Measurements from ENCODE around the gene COL18A1. TPM values are rescaled to one million over a fixed set of nuclear protein-coding genes. Genes with fewer than 3 reads are reported as not detected.

Gene COL18A1
- total and polyA plus RNA-seq, 2 donors (not counting 1 experiment from before 2014, with no cell fraction given): 15.6 to 24.7 TPM

- no peak overlapping the region for H3K4me2 ChIP-seq (replicated peaks; ENCODE audit: low read depth, low read length, poor library complexity, severe bottlenecking)
- H3K36me3 ChIP-seq (replicated peaks in 1 of 2; ENCODE audit: control extremely low read depth in 1 of 2, control insufficient read depth in 1 of 2, extremely low read depth in 1 of 2, insufficient read depth in 2 of 2, low read length in 1 of 2): no peaks in the 10 kb centered on the region
- DNase-seq (no peak), ATAC-seq (ENCODE audit: low read depth) (no peak)
- H3K27ac ChIP-seq (ENCODE audit: low read length in 2 of 2): no peak overlapping the region
- no peak overlapping the region for H3K4me3 ChIP-seq (ENCODE audit: control extremely low read depth in 1 of 5, extremely low read depth in 1 of 5, insufficient read depth in 1 of 5, low read depth in 2 of 5, low read length in 4 of 5)
- ChIA-PET POLR2A (no interaction called here), CTCF (interaction anchor here (1.1 kb wide), 1 partner anchor 9 kb away, joined by 3 read pairs; no protein-coding TSS in a partner anchor)
- H3K79me2 ChIP-seq (ENCODE audit: control insufficient read depth, insufficient read depth, low read length): no peaks in the 10 kb centered on the region
- H2AFZ ChIP-seq (ENCODE audit: insufficient read depth, low read depth, low read length, poor library complexity, severe bottlenecking): no peak overlapping the region
- peaks cover 0 to 17% (median 0%) of the 10 kb centered on the region in 4 experiments for H3K27me3 ChIP-seq (replicated peaks in 1 of 4; ENCODE audit: control extremely low read depth in 1 of 4, control insufficient read depth in 3 of 4, insufficient read depth in 4 of 4, low read length in 3 of 4)
- H3K9ac ChIP-seq (ENCODE audit: low read length): no peak overlapping the region
- TF ChIP-seq, protein P1, sequence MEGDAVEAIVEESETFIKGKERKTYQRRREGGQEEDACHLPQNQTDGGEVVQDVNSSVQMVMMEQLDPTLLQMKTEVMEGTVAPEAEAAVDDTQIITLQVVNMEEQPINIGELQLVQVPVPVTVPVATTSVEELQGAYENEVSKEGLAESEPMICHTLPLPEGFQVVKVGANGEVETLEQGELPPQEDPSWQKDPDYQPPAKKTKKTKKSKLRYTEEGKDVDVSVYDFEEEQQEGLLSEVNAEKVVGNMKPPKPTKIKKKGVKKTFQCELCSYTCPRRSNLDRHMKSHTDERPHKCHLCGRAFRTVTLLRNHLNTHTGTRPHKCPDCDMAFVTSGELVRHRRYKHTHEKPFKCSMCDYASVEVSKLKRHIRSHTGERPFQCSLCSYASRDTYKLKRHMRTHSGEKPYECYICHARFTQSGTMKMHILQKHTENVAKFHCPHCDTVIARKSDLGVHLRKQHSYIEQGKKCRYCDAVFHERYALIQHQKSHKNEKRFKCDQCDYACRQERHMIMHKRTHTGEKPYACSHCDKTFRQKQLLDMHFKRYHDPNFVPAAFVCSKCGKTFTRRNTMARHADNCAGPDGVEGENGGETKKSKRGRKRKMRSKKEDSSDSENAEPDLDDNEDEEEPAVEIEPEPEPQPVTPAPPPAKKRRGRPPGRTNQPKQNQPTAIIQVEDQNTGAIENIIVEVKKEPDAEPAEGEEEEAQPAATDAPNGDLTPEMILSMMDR (IDR thresholded peaks at IDR 0.05): no peak
- TF ChIP-seq EZH2 (IDR thresholded peaks at IDR 0.05; ENCODE audit: borderline replicate concordance, insufficient read depth, low read depth, low read length, poor library complexity, severe bottlenecking): no peak
- intact Hi-C loops (cut with micrococcal nuclease): no loop called here
- H3K27ac Mint-ChIP-seq: no peak overlapping the region
- H4K20me1 ChIP-seq (ENCODE audit: control insufficient read depth, insufficient read depth, low read length, poor library complexity, severe bottlenecking): no peaks in the 10 kb centered on the region
- 71% methylated on average over 13 of the region's 19 CpGs for WGBS (ENCODE audit: insufficient coverage)
- H3K4me1 ChIP-seq (ENCODE audit: control insufficient read depth in 2 of 2, insufficient read depth in 2 of 2, low read length in 2 of 2): peaks cover 4 to 5% of the 10 kb centered on the region in 2 donors
- H3K9me3 ChIP-seq (ENCODE audit: control extremely low read depth in 1 of 3, control insufficient read depth in 2 of 3, insufficient read depth in 1 of 3, low read length in 2 of 3): peaks cover 1 to 4% (median 3%) of the 10 kb centered on the region in 3 donors
- H3K9me3 Mint-ChIP-seq (ENCODE audit: insufficient read depth): no peaks in the 10 kb centered on the region
- H3K27me3 Mint-ChIP-seq: peaks cover 14% of the 10 kb centered on the region
- peaks cover 3% of the 10 kb centered on the region for H3K4me1 Mint-ChIP-seq
- H3K4me3 Mint-ChIP-seq: no peak overlapping the region
These were observed 39.4 kb downstream of the COL18A1 start for GRCh38 chr21:45444385-45444784.

- Histone ChIP-seq H3K4me3 (ENCODE audit: control extremely low read depth in 1 of 5, extremely low read depth in 1 of 5, insufficient read depth in 1 of 5, low read depth in 2 of 5, low read length in 4 of 5) (no peak overlapping the region), H3K36me3 (replicated peaks in 1 of 2; ENCODE audit: control extremely low read depth in 1 of 2, control insufficient read depth in 1 of 2, extremely low read depth in 1 of 2, insufficient read depth in 2 of 2, low read length in 1 of 2) (no peaks in the 10 kb centered on the region), H4K20me1 (ENCODE audit: control insufficient read depth, insufficient read depth, low read length, poor library complexity, severe bottlenecking) (no peaks in the 10 kb centered on the region), H3K27ac (ENCODE audit: low read length in 2 of 2) (no peak overlapping the region), H3K79me2 (ENCODE audit: control insufficient read depth, insufficient read depth, low read length) (no peaks in the 10 kb centered on the region), H3K4me2 (replicated peaks; ENCODE audit: low read depth, low read length, poor library complexity, severe bottlenecking) (no peak overlapping the region), H3K9me3 (ENCODE audit: control extremely low read depth in 1 of 3, control insufficient read depth in 2 of 3, insufficient read depth in 1 of 3, low read length in 2 of 3) (peaks cover 1 to 4% (median 3%) of the 10 kb centered on the region in 3 donors), H3K9ac (ENCODE audit: low read length) (no peak overlapping the region), H2AFZ (ENCODE audit: insufficient read depth, low read depth, low read length, poor library complexity, severe bottlenecking) (no peak overlapping the region), H3K4me1 (ENCODE audit: control insufficient read depth in 2 of 2, insufficient read depth in 2 of 2, low read length in 2 of 2) (no peaks in the 10 kb centered on the region), H3K27me3 (replicated peaks in 1 of 4; ENCODE audit: control extremely low read depth in 1 of 4, control insufficient read depth in 3 of 4, insufficient read depth in 4 of 4, low read length in 3 of 4) (peaks cover 0 to 13% (median 0%) of the 10 kb centered on the region in 4 experiments)
- Mint-ChIP-seq H3K4me1 (no peaks in the 10 kb centered on the region), H3K9me3 (ENCODE audit: insufficient read depth) (no peaks in the 10 kb centered on the region), H3K4me3 (no peak overlapping the region), H3K27me3 (peaks cover 14% of the 10 kb centered on the region), H3K27ac (no peak overlapping the region)
- no peak for ATAC-seq (ENCODE audit: low read depth)
- WGBS (ENCODE audit: insufficient coverage): 93% methylated on average over 8 of the region's 9 CpGs
- ChIA-PET POLR2A (no interaction called here), CTCF (interaction anchor here (1.4 kb wide), 1 partner anchor 307 kb away, joined by 4 read pairs; no protein-coding TSS in a partner anchor)
- intact Hi-C loops (cut with micrococcal nuclease): no loop called here
- no peak for DNase-seq
- TF ChIP-seq, protein P1 (IDR thresholded peaks at IDR 0.05): no peak
- no peak for TF ChIP-seq EZH2 (IDR thresholded peaks at IDR 0.05; ENCODE audit: borderline replicate concordance, insufficient read depth, low read depth, low read length, poor library complexity, severe bottlenecking)
These were observed 40.4 kb downstream of the COL18A1 start for GRCh38 chr21:45445369-45445768.
